K562 (cell line): ENCODE data around the gene PRM2. TPM values are rescaled to one million over a fixed set of nuclear protein-coding genes. Genes with fewer than 3 reads are reported as not detected.

ENCODE experiments used
- AFF1 ChIP-seq, 2 experiments: fragments of 450-650 bp; IDR thresholded peaks; 2 replicates each; pipeline ENCODE4 v1.6.1; 2018; ENCODE audit warnings: mild to moderate bottlenecking in 2 of 2, low read depth in 1 of 2; ENCODE audit not compliant: partially characterized antibody in 2 of 2
- ATF7 ChIP-seq: fragments of 450-650 bp; IDR thresholded peaks from 2 replicates; pipeline ENCODE4 v1.7.1; 2014; ENCODE audit warnings: mild to moderate bottlenecking, moderate library complexity
- CBX3 ChIP-seq, 2 experiments: IDR thresholded peaks; 1 replicate in 1 of 2; 2 replicates in 1 of 2; pipeline ENCODE4 v1.6.1; 2012; ENCODE audit warnings: inconsistent platforms in 2 of 2, low read length in 2 of 2, borderline replicate concordance in 1 of 2, control low read depth in 1 of 2
- CCNT2 ChIP-seq: IDR thresholded peaks from 2 replicates; pipeline ENCODE4 v1.6.1; 2011; ENCODE audit warnings: borderline replicate concordance, low read depth, mild to moderate bottlenecking, moderate library complexity, mixed read lengths, low read length; ENCODE audit not compliant: insufficient read length; ENCODE audit errors: extremely low read depth
- ID3 ChIP-seq, 2 experiments: fragments of 250-450 bp in 1 of 2; fragments of 450-650 bp in 1 of 2; sonication (Bioruptor Pico) in 1 of 2; IDR thresholded peaks; 2 replicates each; pipeline versions ENCODE4 v1.6.1 to v1.8.0; 2016 to 2021; ENCODE audit warnings: mild to moderate bottlenecking in 2 of 2, moderate library complexity in 2 of 2, missing compliant biosample characterization in 1 of 2, missing genetic modification characterization in 1 of 2
- IRF2 ChIP-seq: sonication (generic); formaldehyde crosslinking; IDR thresholded peaks from 2 replicates; pipeline ENCODE4 v1.8.1; 2022; ENCODE audit warnings: mild to moderate bottlenecking, missing genetic modification reagents
- KLF16 ChIP-seq: IDR thresholded peaks from 2 replicates; pipeline ENCODE4 v1.6.1; 2016; ENCODE audit warnings: antibody characterized with exemption
- MAFK ChIP-seq: IDR thresholded peaks from 2 replicates; pipeline ENCODE4 v1.6.1; 2011; ENCODE audit warnings: low read length, improper control_type of control experiment
- NFE2L1 ChIP-seq: fragments of 450-650 bp; IDR thresholded peaks from 2 replicates; pipeline ENCODE4 v1.6.1; 2016; ENCODE audit warnings: missing genetic modification characterization, low read depth, mild to moderate bottlenecking, missing compliant biosample characterization, moderate library complexity, borderline replicate concordance
- NKRF ChIP-seq: fragments of 450-650 bp; IDR thresholded peaks from 2 replicates; pipeline ENCODE4 v1.6.1; 2016; ENCODE audit warnings: borderline replicate concordance
- NR2F6 ChIP-seq: fragments of 450-650 bp; formaldehyde crosslinking; IDR thresholded peaks from 2 replicates; pipeline ENCODE4 v1.4.0; 2020; ENCODE audit warnings: mild to moderate bottlenecking
- RAD21 ChIP-seq, 2 experiments: fragments of 250-450 bp in 1 of 2; fragments of 450-650 bp in 1 of 2; sonication (Bioruptor Pico) in 1 of 2; formaldehyde crosslinking in 1 of 2; IDR thresholded peaks in 1 of 2; conservative IDR thresholded peaks in 1 of 2; 2 replicates each; pipeline versions ENCODE4 v1.4.0 to v1.8.0; 2020 to 2022; ENCODE audit warnings: mild to moderate bottlenecking in 2 of 2, moderate library complexity in 1 of 2
- SRSF9 ChIP-seq: fragments of 200-400 bp; formaldehyde crosslinking; IDR thresholded peaks from 2 replicates; pipeline ENCODE4 v1.6.1; 2017; ENCODE audit warnings: low read depth, low read length, borderline replicate concordance
- ZNF143 ChIP-seq: sonication (generic); formaldehyde crosslinking; IDR thresholded peaks from 2 replicates; pipeline ENCODE4 v1.9.0; 2022; ENCODE audit warnings: mild to moderate bottlenecking, missing genetic modification reagents
- ZNF165 ChIP-seq: fragments of 250-450 bp; sonication (Bioruptor Pico); IDR thresholded peaks from 2 replicates; pipeline ENCODE4 v1.4.0; 2020; ENCODE audit warnings: borderline replicate concordance
- ZNF174 ChIP-seq: fragments of 250-450 bp; sonication (Bioruptor Pico); IDR thresholded peaks from 2 replicates; pipeline ENCODE4 v1.4.0; 2020; ENCODE audit warnings: mild to moderate bottlenecking
- ZNF311 ChIP-seq: fragments of 250-450 bp; sonication (Bioruptor Pico); IDR thresholded peaks from 2 replicates; pipeline ENCODE4 v1.4.0; 2020; ENCODE audit warnings: mild to moderate bottlenecking, moderate library complexity
- ZNF354B ChIP-seq: fragments of 250-450 bp; sonication (Bioruptor Pico); IDR thresholded peaks from 2 replicates; pipeline ENCODE4 v1.4.0; 2020
- polyA plus RNA-seq, 8 experiments: library from polyadenylated mRNA; depleted of rRNA in 4 of 8; stranded (reverse) in 5 of 8; unstranded in 3 of 8; fragments of >200 nt; fragmentation: Nextera tagmentation in 2 of 8; fragmentation: Illumina TruSeq in 1 of 8; extraction: Ambion mirVana in 2 of 8; extraction: Trizol in 1 of 8; gene quantifications; 2 replicates each; pipeline versions ENCODE4 v1.2.1 to v1.2.3, GENCODE V29; 2011 to 2014; ENCODE audit warnings: inconsistent platforms in 1 of 8, missing spikeins in 1 of 8
- total RNA-seq, 7 experiments: library from RNA; depleted of rRNA in 6 of 7; stranded (reverse); fragments of >200 nt in 6 of 7; fragmentation: Illumina TruSeq in 2 of 7; extraction: Trizol in 2 of 7; gene quantifications; 2 replicates each; pipeline versions ENCODE4 v1.2.1 to v1.2.3, GENCODE V29; 2011 to 2021; ENCODE audit warnings: low replicate concordance in 1 of 7
- TF ChIP-seq, protein P1 (sequence below): fragments of 450-650 bp; formaldehyde crosslinking; conservative IDR thresholded peaks from 2 replicates; pipeline ENCODE4 v1.4.0; 2022; ENCODE audit warnings: mild to moderate bottlenecking, missing genetic modification characterization

PRM2 gene
- total and polyA plus RNA-seq, 9 of the 15 experiments (the other 6 are each of a cell fraction or from before 2014, with no cell fraction given), result not detected

DNA sequence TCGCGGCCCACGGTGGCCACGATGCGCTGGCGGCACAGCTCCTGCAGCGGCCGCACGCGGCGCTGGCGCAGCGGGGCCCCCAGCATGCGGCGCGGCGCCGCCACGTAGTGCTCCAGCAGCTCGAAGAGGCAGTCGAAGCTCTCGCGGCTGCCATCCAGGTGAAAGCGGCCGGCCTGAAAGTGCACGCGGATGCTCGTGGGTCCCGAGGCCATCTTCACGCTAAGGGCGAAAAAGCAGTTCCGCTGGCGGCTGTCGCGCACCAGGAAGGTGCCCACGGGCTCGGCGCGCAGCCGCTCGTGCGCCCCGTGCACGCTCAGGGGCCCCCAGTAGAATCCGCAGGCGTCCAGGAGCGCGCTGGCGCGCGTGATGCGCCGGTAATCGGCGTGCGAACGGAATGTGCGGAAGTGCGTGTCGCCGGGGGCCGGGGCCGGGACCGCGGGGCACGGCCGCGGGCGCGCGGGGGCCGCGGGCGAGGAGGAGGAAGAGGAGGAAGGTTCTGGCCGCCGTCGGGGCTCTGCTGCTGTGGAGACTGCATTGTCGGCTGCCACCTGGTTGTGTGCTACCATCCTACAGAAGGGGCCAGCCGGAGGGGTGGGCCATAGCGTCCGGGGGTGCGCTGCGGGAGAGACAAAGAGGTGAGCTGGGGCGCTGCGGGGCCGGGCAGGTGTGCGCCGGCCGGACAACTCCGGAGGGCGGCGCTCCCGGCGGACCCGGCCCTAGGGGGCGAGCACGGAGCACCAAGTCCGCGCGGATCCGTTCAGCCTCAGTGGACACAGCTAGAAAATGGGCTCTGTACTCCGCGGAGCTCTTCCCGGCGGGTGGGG lies 21.2 kb downstream of the PRM2 start (continued):
- TF ChIP-seq RAD21 (CRISPR knock-in tag; conservative IDR thresholded peaks at IDR 0.05 in 1 of 2, IDR thresholded peaks at IDR 0.05 in 1 of 2) (peak in 1 of 2 experiments; percentile 26; a peak in 2 of 4 replicates), NKRF (no peak), MAFK (no peak), AFF1 (IDR thresholded peaks at IDR 0.05; ENCODE audit: low read depth in 1 of 2, partially characterized antibody in 2 of 2) (no peak), ZNF354B (CRISPR knock-in tag) (no peak), KLF16 (no peak), ZNF311 (CRISPR knock-in tag) (peak; percentile 51; the same call in 1 of the 2 replicates), ID3 (CRISPR knock-in tag; IDR thresholded peaks at IDR 0.05) (no peak), ID3 (tag; IDR thresholded peaks at IDR 0.05) (peak; percentile 84; the same call in 1 of the 2 replicates), ZNF174 (CRISPR knock-in tag) (no peak), SRSF9 (no peak), ZNF165 (CRISPR knock-in tag) (peak; percentile 44; the same call in 1 of the 2 replicates), NFE2L1 (no peak), ATF7 (peak; percentile 17), ZNF143 (CRISPR knock-in tag) (peak; percentile 72), CCNT2 (peak; percentile 79), CBX3 (IDR thresholded peaks at IDR 0.05; ENCODE audit: borderline replicate concordance in 1 of 2, low read length in 2 of 2) (peak in 1 of 2 experiments; percentile 62; a peak in 2 of 3 replicates), IRF2 (CRISPR knock-in tag) (peak; percentile 98), NR2F6 (CRISPR knock-in tag) (no peak)
- TF ChIP-seq, protein P1, sequence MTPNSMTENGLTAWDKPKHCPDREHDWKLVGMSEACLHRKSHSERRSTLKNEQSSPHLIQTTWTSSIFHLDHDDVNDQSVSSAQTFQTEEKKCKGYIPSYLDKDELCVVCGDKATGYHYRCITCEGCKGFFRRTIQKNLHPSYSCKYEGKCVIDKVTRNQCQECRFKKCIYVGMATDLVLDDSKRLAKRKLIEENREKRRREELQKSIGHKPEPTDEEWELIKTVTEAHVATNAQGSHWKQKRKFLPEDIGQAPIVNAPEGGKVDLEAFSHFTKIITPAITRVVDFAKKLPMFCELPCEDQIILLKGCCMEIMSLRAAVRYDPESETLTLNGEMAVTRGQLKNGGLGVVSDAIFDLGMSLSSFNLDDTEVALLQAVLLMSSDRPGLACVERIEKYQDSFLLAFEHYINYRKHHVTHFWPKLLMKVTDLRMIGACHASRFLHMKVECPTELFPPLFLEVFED (CRISPR knock-in tag), result no peak
